HEK293T (cell line): ENCODE measurements around the gene BBC3.

Experiments used
- BHLHE40 ChIP-seq: fragments of 450-650 bp; IDR thresholded peaks from 2 replicates; pipeline ENCODE4 v1.6.1; 2016; ENCODE audit warnings: mild to moderate bottlenecking, moderate library complexity, borderline replicate concordance
- ELF4 ChIP-seq: fragments of 450-650 bp; IDR thresholded peaks from 2 replicates; pipeline ENCODE4 v1.6.1; 2017; ENCODE audit warnings: antibody characterized with exemption
- FOXA1 ChIP-seq: fragments of 450-650 bp; IDR thresholded peaks from 2 replicates; pipeline ENCODE4 v1.6.1; 2016; ENCODE audit warnings: mild to moderate bottlenecking
- FOXK2 ChIP-seq: fragments of 450-650 bp; IDR thresholded peaks from 2 replicates; pipeline ENCODE4 v1.6.1; 2016; ENCODE audit warnings: mild to moderate bottlenecking
- FOXM1 ChIP-seq: fragments of 450-650 bp; IDR thresholded peaks from 2 replicates; pipeline ENCODE4 v1.6.1; 2017; ENCODE audit warnings: mild to moderate bottlenecking, borderline replicate concordance
- HDGF ChIP-seq: fragments of 450-650 bp; IDR thresholded peaks from 2 replicates; pipeline ENCODE4 v1.6.1; 2017; ENCODE audit warnings: antibody characterized with exemption, borderline replicate concordance
- L3MBTL2 ChIP-seq: fragments of 450-650 bp; conservative IDR thresholded peaks from 2 replicates; pipeline ENCODE4 v1.6.1; 2016; ENCODE audit warnings: mild to moderate bottlenecking
- LEF1 ChIP-seq: fragments of 450-650 bp; IDR thresholded peaks from 2 replicates; pipeline ENCODE4 v1.6.1; 2017; ENCODE audit warnings: mild to moderate bottlenecking, borderline replicate concordance
- NFRKB ChIP-seq: fragments of 450-650 bp; IDR thresholded peaks from 2 replicates; pipeline ENCODE4 v1.6.1; 2016; ENCODE audit warnings: mild to moderate bottlenecking, moderate library complexity
- SP1 ChIP-seq: fragments of 450-650 bp; IDR thresholded peaks from 2 replicates; pipeline ENCODE4 v1.6.1; 2017
- SUZ12 ChIP-seq: fragments of 450-650 bp; IDR thresholded peaks from 2 replicates; pipeline ENCODE4 v1.6.1; 2016; ENCODE audit warnings: mild to moderate bottlenecking
- TARDBP ChIP-seq: fragments of 450-650 bp; IDR thresholded peaks from 2 replicates; pipeline ENCODE4 v1.6.1; 2016
- ZNF384 ChIP-seq: fragments of 450-650 bp; IDR thresholded peaks from 2 replicates; pipeline ENCODE4 v1.6.1; 2016
- TF ChIP-seq, protein P1 (sequence below): fragments of 450-650 bp; IDR thresholded peaks from 2 replicates; pipeline ENCODE4 v1.6.1; 2016

DNA sequence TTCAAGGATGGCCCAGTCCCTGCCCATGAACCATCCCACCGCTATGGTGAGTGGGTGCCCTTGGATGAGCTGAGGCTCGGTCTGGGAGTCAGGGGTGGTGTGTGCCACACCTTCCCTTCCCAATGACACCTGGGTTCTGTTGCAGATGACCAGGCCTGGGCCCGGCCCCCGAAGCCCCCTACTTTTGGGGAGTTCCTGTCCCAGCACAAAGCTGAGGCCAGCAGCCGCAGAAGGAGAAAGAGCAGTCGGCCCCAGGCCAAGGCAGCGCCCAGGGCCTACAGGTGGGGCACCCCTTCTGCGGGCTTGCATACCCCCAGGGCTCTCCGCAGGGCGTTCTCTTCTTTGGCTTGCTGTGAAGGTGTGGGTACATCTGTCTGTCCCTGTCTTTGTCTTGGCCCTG, 39.4 kb upstream of the BBC3 start:
- TF ChIP-seq FOXA1 = no peak
- no peak for TF ChIP-seq ELF4
- no peak for TF ChIP-seq NFRKB
- no peak for TF ChIP-seq TARDBP
- TF ChIP-seq, protein P1, sequence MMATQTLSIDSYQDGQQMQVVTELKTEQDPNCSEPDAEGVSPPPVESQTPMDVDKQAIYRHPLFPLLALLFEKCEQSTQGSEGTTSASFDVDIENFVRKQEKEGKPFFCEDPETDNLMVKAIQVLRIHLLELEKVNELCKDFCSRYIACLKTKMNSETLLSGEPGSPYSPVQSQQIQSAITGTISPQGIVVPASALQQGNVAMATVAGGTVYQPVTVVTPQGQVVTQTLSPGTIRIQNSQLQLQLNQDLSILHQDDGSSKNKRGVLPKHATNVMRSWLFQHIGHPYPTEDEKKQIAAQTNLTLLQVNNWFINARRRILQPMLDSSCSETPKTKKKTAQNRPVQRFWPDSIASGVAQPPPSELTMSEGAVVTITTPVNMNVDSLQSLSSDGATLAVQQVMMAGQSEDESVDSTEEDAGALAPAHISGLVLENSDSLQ = no peak
- no peak for TF ChIP-seq SP1
- no peak for TF ChIP-seq SUZ12
- TF ChIP-seq FOXM1 = no peak
- no peak for TF ChIP-seq BHLHE40
- no peak for TF ChIP-seq HDGF
- TF ChIP-seq ZNF384 = no peak
- TF ChIP-seq L3MBTL2 = no peak
- TF ChIP-seq LEF1 = no peak
- TF ChIP-seq FOXK2 = no peak
